Measurements from ENCODE around the gene S100A5. TPM values are rescaled to one million over a fixed set of nuclear protein-coding genes. Genes with fewer than 3 reads are reported as not detected.

The S100A5 gene
- total RNA-seq, 1 experiment from 2014 or later = not detected

DNA sequence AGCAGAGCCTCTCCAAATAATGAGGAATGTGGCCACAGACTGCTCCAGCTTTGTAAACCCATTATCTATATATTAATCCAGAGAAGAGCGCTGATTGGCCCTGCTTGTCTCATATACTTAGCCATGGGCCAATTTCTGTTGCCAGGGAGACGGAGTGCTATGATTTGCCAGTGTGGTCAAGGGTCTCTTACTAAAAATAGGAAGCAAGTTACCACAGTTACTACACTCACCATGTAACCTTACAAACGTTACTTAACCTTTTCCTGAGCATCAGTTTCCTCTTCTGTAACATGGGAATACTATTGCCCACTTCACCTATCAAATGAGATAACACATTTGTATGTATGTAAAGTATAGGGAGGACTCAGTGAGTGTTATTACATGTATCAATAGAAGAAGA is 32.6 kb upstream of the S100A5 start:
- no TSS peak for BruUV-seq (replicated peaks)
- H3K9me3 Mint-ChIP-seq (ENCODE audit: unreplicated experiment) = no peaks in the 10 kb centered on the region
- no peaks in the 10 kb centered on the region for H3K36me3 Mint-ChIP-seq (ENCODE audit: insufficient read depth, unreplicated experiment)
- peaks cover 33% of the 10 kb centered on the region for H3K4me1 Mint-ChIP-seq (ENCODE audit: insufficient read depth, unreplicated experiment)
- ChIA-PET CTCF (interaction anchor here (0.6 to 7.5 kb wide), 38 partner anchors 8 to 413 kb away, joined by 3 to 379 read pairs (median 10); partner anchors contain the start of genes CHTOP, ILF2, PGLYRP4 and RAB13), POLR2A (interaction anchor here (0.7 to 7.1 kb wide), 24 partner anchors 8 to 417 kb away, joined by 3 to 476 read pairs (median 7); partner anchors contain the start of genes CHTOP, ILF2, RAB13 and RPS27)
- TF ChIP-seq, protein P1, sequence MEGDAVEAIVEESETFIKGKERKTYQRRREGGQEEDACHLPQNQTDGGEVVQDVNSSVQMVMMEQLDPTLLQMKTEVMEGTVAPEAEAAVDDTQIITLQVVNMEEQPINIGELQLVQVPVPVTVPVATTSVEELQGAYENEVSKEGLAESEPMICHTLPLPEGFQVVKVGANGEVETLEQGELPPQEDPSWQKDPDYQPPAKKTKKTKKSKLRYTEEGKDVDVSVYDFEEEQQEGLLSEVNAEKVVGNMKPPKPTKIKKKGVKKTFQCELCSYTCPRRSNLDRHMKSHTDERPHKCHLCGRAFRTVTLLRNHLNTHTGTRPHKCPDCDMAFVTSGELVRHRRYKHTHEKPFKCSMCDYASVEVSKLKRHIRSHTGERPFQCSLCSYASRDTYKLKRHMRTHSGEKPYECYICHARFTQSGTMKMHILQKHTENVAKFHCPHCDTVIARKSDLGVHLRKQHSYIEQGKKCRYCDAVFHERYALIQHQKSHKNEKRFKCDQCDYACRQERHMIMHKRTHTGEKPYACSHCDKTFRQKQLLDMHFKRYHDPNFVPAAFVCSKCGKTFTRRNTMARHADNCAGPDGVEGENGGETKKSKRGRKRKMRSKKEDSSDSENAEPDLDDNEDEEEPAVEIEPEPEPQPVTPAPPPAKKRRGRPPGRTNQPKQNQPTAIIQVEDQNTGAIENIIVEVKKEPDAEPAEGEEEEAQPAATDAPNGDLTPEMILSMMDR (IDR thresholded peaks at IDR 0.05; ENCODE audit: unreplicated experiment) = no peak
- DNase-seq (ENCODE audit: unreplicated experiment) = no peak
- H3K27me3 Mint-ChIP-seq (ENCODE audit: insufficient read depth, unreplicated experiment) = no peaks in the 10 kb centered on the region
- H3K27ac Mint-ChIP-seq (ENCODE audit: low read depth, unreplicated experiment) = peak overlapping the region; percentile 67
- intact Hi-C loops (cut with micrococcal nuclease) = loop anchor here (2.0 kb wide), 1 partner anchor 35 kb away; no protein-coding TSS in a partner anchor
- H3K4me3 Mint-ChIP-seq (ENCODE audit: unreplicated experiment) = no peak overlapping the region

DNA sequence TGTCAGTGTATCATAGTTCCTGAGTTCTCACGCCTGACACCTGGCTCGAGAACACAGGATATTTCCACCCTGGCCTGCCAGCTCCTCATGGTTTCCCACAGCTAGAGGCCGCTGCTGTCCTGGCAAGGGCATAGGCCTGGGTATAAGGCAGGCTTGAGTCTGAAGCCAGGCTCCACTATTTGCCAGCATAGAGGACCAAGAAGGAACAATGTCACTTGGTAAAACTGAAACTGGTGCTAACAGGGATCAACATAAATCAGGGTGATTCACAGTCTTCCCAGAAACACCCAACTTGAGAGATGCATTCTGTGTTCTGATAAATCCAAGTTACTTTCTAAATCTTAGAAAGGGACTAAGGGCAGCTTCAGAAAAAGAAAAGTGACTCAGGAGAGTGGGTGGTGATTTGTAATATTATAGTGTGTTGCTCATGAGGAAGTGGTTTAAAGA is 31.9 kb upstream of the S100A5 start:
- ChIA-PET CTCF (interaction anchor here (0.5 to 7.5 kb wide), 59 partner anchors 8 to 418 kb away, joined by 3 to 379 read pairs (median 5); partner anchors contain the start of genes CHTOP, ILF2, PGLYRP4 and RAB13), POLR2A (interaction anchor here (0.6 to 7.1 kb wide), 34 partner anchors 9 to 418 kb away, joined by 3 to 476 read pairs (median 6); partner anchors contain the start of genes CHTOP, GATAD2B, ILF2 and INTS3)
- TF ChIP-seq, protein P1 (IDR thresholded peaks at IDR 0.05; ENCODE audit: unreplicated experiment) = peak; percentile 98
- no TSS peak for BruUV-seq (replicated peaks)
- no peaks in the 10 kb centered on the region for H3K9me3 Mint-ChIP-seq (ENCODE audit: unreplicated experiment)
- H3K27ac Mint-ChIP-seq (ENCODE audit: low read depth, unreplicated experiment) = peak overlapping the region; percentile 67
- intact Hi-C loops (cut with micrococcal nuclease) = loop anchor here (1.0 to 2.0 kb wide), 8 partner anchors 36 to 414 kb away; partner anchors contain the start of genes RAB13, S100A13 and SNAPIN
- DNase-seq (ENCODE audit: unreplicated experiment) = peak; percentile 94
- no peaks in the 10 kb centered on the region for H3K27me3 Mint-ChIP-seq (ENCODE audit: insufficient read depth, unreplicated experiment)
- no peak overlapping the region for H3K4me3 Mint-ChIP-seq (ENCODE audit: unreplicated experiment)
- H3K36me3 Mint-ChIP-seq (ENCODE audit: insufficient read depth, unreplicated experiment) = no peaks in the 10 kb centered on the region
- peaks cover 33% of the 10 kb centered on the region for H3K4me1 Mint-ChIP-seq (ENCODE audit: insufficient read depth, unreplicated experiment)

DNA sequence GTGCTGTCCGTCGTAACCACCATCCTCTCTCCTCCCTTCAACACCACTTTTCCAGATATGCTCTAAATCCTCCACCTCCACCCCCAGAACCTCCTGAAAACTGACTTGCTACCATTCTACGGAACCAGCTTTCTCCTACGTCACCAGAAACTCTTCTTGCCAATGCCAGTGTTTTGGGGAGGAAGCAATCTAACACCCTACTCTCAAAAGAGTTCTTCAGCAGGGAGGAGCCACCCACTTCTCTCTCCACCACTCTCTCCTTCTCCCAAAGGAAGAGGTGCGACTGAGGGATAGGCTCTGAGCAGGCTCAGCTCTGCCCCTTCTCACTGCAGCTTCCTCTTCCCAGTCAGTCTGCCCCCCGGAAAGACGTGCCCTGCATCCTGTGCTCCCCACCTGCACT is 31.0 kb upstream of the S100A5 start:
- POLR2A ChIA-PET = interaction anchor here (0.7 to 7.1 kb wide), 20 partner anchors 10 to 415 kb away, joined by 3 to 476 read pairs (median 10); partner anchors contain the start of genes CHTOP, GATAD2B, ILF2 and RAB13
- no peak overlapping the region for H3K27ac Mint-ChIP-seq (ENCODE audit: low read depth, unreplicated experiment)

DNA sequence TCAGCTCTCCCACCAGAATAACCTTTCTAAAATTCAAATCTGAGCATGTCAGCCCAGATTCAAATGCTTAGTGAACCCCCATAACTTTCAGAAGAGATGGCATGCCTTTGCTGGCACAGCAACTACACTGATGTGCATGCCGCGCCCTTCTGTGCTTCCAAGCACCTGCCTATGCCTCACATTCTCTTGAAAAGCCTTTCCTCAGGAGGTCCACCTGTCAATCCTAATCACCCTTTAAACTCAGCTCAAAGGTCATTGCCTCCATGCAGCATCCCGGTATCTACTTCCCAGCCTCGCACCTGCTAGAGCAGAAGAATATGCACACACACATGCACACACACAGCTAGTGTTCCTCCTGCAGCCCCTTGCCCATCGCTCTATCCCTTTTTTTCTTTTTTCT is 30.1 kb upstream of the S100A5 start:
- Mint-ChIP-seq H3K9me3 (ENCODE audit: unreplicated experiment) (no peaks in the 10 kb centered on the region), H3K27ac (ENCODE audit: low read depth, unreplicated experiment) (no peak overlapping the region), H3K27me3 (ENCODE audit: insufficient read depth, unreplicated experiment) (no peaks in the 10 kb centered on the region), H3K4me1 (ENCODE audit: insufficient read depth, unreplicated experiment) (peaks cover 44% of the 10 kb centered on the region), H3K4me3 (ENCODE audit: unreplicated experiment) (no peak overlapping the region), H3K36me3 (ENCODE audit: insufficient read depth, unreplicated experiment) (no peaks in the 10 kb centered on the region)
- POLR2A ChIA-PET = interaction anchor here (0.9 to 7.1 kb wide), 9 partner anchors 22 to 415 kb away, joined by 3 to 476 read pairs (median 10); partner anchors contain the start of genes CHTOP, RAB13, S100A13 and S100A14
- intact Hi-C loops (cut with micrococcal nuclease) = no loop called here
- CTCF ChIA-PET = interaction anchor here (0.6 to 7.5 kb wide), 17 partner anchors 16 to 218 kb away, joined by 3 to 379 read pairs (median 19); partner anchors contain the start of genes ILF2, S100A1, S100A13 and S100A14
- TF ChIP-seq, protein P1 (IDR thresholded peaks at IDR 0.05; ENCODE audit: unreplicated experiment) = no peak
- DNase-seq (ENCODE audit: unreplicated experiment) = no peak
- BruUV-seq (replicated peaks) = no TSS peak

More for the DNA sequence above, 31.0 kb upstream of the S100A5 start:
- CTCF ChIA-PET = interaction anchor here (0.6 to 7.5 kb wide), 47 partner anchors 8 to 418 kb away, joined by 3 to 379 read pairs (median 6); partner anchors contain the start of genes CHTOP, ILF2, PGLYRP4 and RAB13
- TF ChIP-seq, protein P1 (IDR thresholded peaks at IDR 0.05; ENCODE audit: unreplicated experiment) = no peak
- H3K4me1 Mint-ChIP-seq (ENCODE audit: insufficient read depth, unreplicated experiment) = peaks cover 36% of the 10 kb centered on the region
- no peak for DNase-seq (ENCODE audit: unreplicated experiment)
- intact Hi-C loops (cut with micrococcal nuclease) = loop anchor here (1.0 to 2.0 kb wide), 8 partner anchors 37 to 415 kb away; partner anchors contain the start of genes RAB13, S100A13 and SNAPIN
- H3K9me3 Mint-ChIP-seq (ENCODE audit: unreplicated experiment) = no peaks in the 10 kb centered on the region
- no TSS peak for BruUV-seq (replicated peaks)
- H3K27me3 Mint-ChIP-seq (ENCODE audit: insufficient read depth, unreplicated experiment) = no peaks in the 10 kb centered on the region
- no peak overlapping the region for H3K4me3 Mint-ChIP-seq (ENCODE audit: unreplicated experiment)
- H3K36me3 Mint-ChIP-seq (ENCODE audit: insufficient read depth, unreplicated experiment) = no peaks in the 10 kb centered on the region

All from MCF 10A (cell line).